ENCODE measurements around the gene CNDP1. TPM values are rescaled to one million over a fixed set of nuclear protein-coding genes. Genes with fewer than 3 reads are reported as not detected.
"Not testable (repeated sequence)": the region's sequence is repeated elsewhere in the genome, so short reads cannot be mapped to it uniquely, and the experiment has no call there.

CNDP1 gene
- polyA plus RNA-seq, 1 donor (not counting 4 experiments of a cell fraction or from before 2014, with no cell fraction given): not detected

GRCh38 chr18:74524097-74524496, 10.2 kb upstream of the CNDP1 start:
- Histone ChIP-seq H3K79me2 (ENCODE audit: control insufficient read depth, insufficient read depth, low read length) (no peaks in the 10 kb centered on the region), H3K27me3 (ENCODE audit: control insufficient read depth, extremely low read depth, insufficient read depth, low read length) (no peaks in the 10 kb centered on the region), H3K36me3 (ENCODE audit: control insufficient read depth in 2 of 2, extremely low read depth in 1 of 2, insufficient read depth in 2 of 2, low read length in 2 of 2) (peaks cover 10 to 11% of the 10 kb centered on the region in 2 experiments), H3K4me3 (ENCODE audit: control insufficient read depth in 2 of 3, extremely low read depth in 1 of 3, insufficient read depth in 2 of 3, low read depth in 1 of 3, low read length in 3 of 3) (no peak overlapping the region), H3K9ac (ENCODE audit: control insufficient read depth, extremely low read depth, insufficient read depth, low read length) (no peak overlapping the region), H3K9me3 (ENCODE audit: control insufficient read depth, low read depth, low read length) (no peaks in the 10 kb centered on the region), H4K20me1 (ENCODE audit: control insufficient read depth, extremely low read depth, insufficient read depth, low read length) (no peaks in the 10 kb centered on the region), H3K27ac (ENCODE audit: control insufficient read depth, insufficient read depth, low read length) (no peak overlapping the region), H3K4me1 (ENCODE audit: control insufficient read depth, extremely low read depth, insufficient read depth, low read length) (no peaks in the 10 kb centered on the region), H3K4me2 (ENCODE audit: control insufficient read depth, extremely low read depth, insufficient read depth, low read depth, low read length) (no peak overlapping the region), H3K9me1 (ENCODE audit: control insufficient read depth, extremely low read depth, insufficient read depth, low read length) (no peaks in the 10 kb centered on the region), H2AFZ (ENCODE audit: control insufficient read depth, low read length) (no peak overlapping the region)
- dilution Hi-C loops (cut with MboI; ENCODE audit: extremely low pct_ligation_motif_present, low sequenced_read_pairs): no loop called here
- no peak for FAIRE-seq
- TF ChIP-seq CTCF (optimal IDR thresholded peaks at IDR 0.05 in 1 of 3, IDR thresholded peaks at IDR 0.05 in 1 of 3, conservative IDR thresholded peaks at IDR 0.05 in 1 of 3; ENCODE audit: extremely low read depth in 1 of 3, insufficient read depth in 2 of 3, low read length in 3 of 3): no peak
- TF ChIP-seq EZH2 (IDR thresholded peaks at IDR 0.05; ENCODE audit: low read length): no peak
- no peak for DNase-seq (ENCODE audit: low read depth, low spot score)

- DNase-seq (ENCODE audit: low read depth, low spot score); H3K9me1 ChIP-seq (ENCODE audit: control insufficient read depth, extremely low read depth, insufficient read depth, low read length); dilution Hi-C loops (cut with MboI; ENCODE audit: extremely low pct_ligation_motif_present, low sequenced_read_pairs); H3K27me3 ChIP-seq (ENCODE audit: control insufficient read depth, extremely low read depth, insufficient read depth, low read length); H3K9ac ChIP-seq (ENCODE audit: control insufficient read depth, extremely low read depth, insufficient read depth, low read length); H3K79me2 ChIP-seq (ENCODE audit: control insufficient read depth, insufficient read depth, low read length); H3K36me3 ChIP-seq (ENCODE audit: control insufficient read depth in 2 of 2, extremely low read depth in 1 of 2, insufficient read depth in 2 of 2, low read length in 2 of 2); H3K4me2 ChIP-seq (ENCODE audit: control insufficient read depth, extremely low read depth, insufficient read depth, low read depth, low read length); H3K9me3 ChIP-seq (ENCODE audit: control insufficient read depth, low read depth, low read length); H3K4me3 ChIP-seq (ENCODE audit: control insufficient read depth in 2 of 3, extremely low read depth in 1 of 3, insufficient read depth in 2 of 3, low read depth in 1 of 3, low read length in 3 of 3); H3K4me1 ChIP-seq (ENCODE audit: control insufficient read depth, extremely low read depth, insufficient read depth, low read length); H3K27ac ChIP-seq (ENCODE audit: control insufficient read depth, insufficient read depth, low read length); H2AFZ ChIP-seq (ENCODE audit: control insufficient read depth, low read length); H4K20me1 ChIP-seq (ENCODE audit: control insufficient read depth, extremely low read depth, insufficient read depth, low read length); FAIRE-seq: not testable (repeated sequence)
These were observed 9.4 kb upstream of the CNDP1 start for GRCh38 chr18:74524915-74525314.

- Histone ChIP-seq H3K4me1 (ENCODE audit: control insufficient read depth, extremely low read depth, insufficient read depth, low read length) (no peaks in the 10 kb centered on the region), H3K9me1 (ENCODE audit: control insufficient read depth, extremely low read depth, insufficient read depth, low read length) (no peaks in the 10 kb centered on the region), H3K27me3 (ENCODE audit: control insufficient read depth, extremely low read depth, insufficient read depth, low read length) (peaks cover 3% of the 10 kb centered on the region), H3K4me3 (ENCODE audit: control insufficient read depth in 2 of 3, extremely low read depth in 1 of 3, insufficient read depth in 2 of 3, low read depth in 1 of 3, low read length in 3 of 3) (no peak overlapping the region), H3K36me3 (ENCODE audit: control insufficient read depth in 2 of 2, extremely low read depth in 1 of 2, insufficient read depth in 2 of 2, low read length in 2 of 2) (no peaks in the 10 kb centered on the region), H3K4me2 (ENCODE audit: control insufficient read depth, extremely low read depth, insufficient read depth, low read depth, low read length) (no peak overlapping the region), H2AFZ (ENCODE audit: control insufficient read depth, low read length) (no peak overlapping the region), H3K27ac (ENCODE audit: control insufficient read depth, insufficient read depth, low read length) (no peak overlapping the region), H4K20me1 (ENCODE audit: control insufficient read depth, extremely low read depth, insufficient read depth, low read length) (no peaks in the 10 kb centered on the region), H3K79me2 (ENCODE audit: control insufficient read depth, insufficient read depth, low read length) (no peaks in the 10 kb centered on the region), H3K9me3 (ENCODE audit: control insufficient read depth, low read depth, low read length) (no peaks in the 10 kb centered on the region), H3K9ac (ENCODE audit: control insufficient read depth, extremely low read depth, insufficient read depth, low read length) (no peak overlapping the region)
- TF ChIP-seq EZH2 (IDR thresholded peaks at IDR 0.05; ENCODE audit: low read length) (no peak), CTCF (optimal IDR thresholded peaks at IDR 0.05 in 1 of 3, IDR thresholded peaks at IDR 0.05 in 1 of 3, conservative IDR thresholded peaks at IDR 0.05 in 1 of 3; ENCODE audit: extremely low read depth in 1 of 3, insufficient read depth in 2 of 3, low read length in 3 of 3) (no peak)
- FAIRE-seq: no peak
- dilution Hi-C loops (cut with MboI; ENCODE audit: extremely low pct_ligation_motif_present, low sequenced_read_pairs): no loop called here
- DNase-seq (ENCODE audit: low read depth, low spot score): no peak
These were observed 8.6 kb upstream of the CNDP1 start for GRCh38 chr18:74525741-74526140.
